ENCODE results near the gene TEAD1. TPM values are rescaled to one million over a fixed set of nuclear protein-coding genes. Genes with fewer than 3 reads are reported as not detected.

Gene TEAD1
- total RNA-seq, 4 donors from 2014 or later: 71.5 to 109 (median 88.5) TPM

GRCh38 chr11:12770966-12771597 lies 96.9 kb downstream of the TEAD1 start:
- no peaks in the 10 kb centered on the region for H3K9me3 ChIP-seq
- peaks cover 0 to 18% of the 10 kb centered on the region in 2 donors for H3K4me1 ChIP-seq
- no peak for DNase-seq
- no peaks in the 10 kb centered on the region for H3K27me3 ChIP-seq
- H3K4me3 ChIP-seq (replicated peaks in 1 of 3): no peak overlapping the region
- WGBS, 2 donors: 93 to 96% methylated on average over 8 of the region's 8 CpGs
- H3K36me3 ChIP-seq: no peaks in the 10 kb centered on the region
- no peak overlapping the region for H3K27ac ChIP-seq
- TF ChIP-seq CTCF (IDR thresholded peaks at IDR 0.05) (no peak), POLR2A (IDR thresholded peaks at IDR 0.05) (no peak)
- intact Hi-C loops (cut with DNase I): no loop called here

DNA sequence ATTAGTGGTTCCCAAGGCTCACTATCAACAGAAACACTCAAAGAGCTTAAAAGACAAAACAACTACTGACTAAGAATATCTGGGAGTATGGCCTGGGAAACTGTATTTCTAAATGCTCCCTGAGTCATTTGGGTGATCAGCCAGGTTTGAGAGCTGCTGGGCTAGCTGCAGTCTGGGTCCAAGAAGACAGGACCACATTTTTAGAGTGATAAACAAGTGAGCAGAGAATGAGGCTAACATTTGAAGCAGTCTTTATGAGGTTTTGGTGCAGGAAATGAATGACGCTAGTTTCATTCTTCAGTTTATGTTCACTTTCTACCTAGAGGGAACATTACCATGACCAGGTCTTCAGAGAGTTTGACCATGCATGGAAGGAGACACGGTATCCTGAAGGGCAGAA lies 97.7 kb downstream of the TEAD1 start:
- WGBS, 2 donors: 82 to 92% methylated on average over 2 of the region's 2 CpGs
- Histone ChIP-seq H3K36me3 (no peaks in the 10 kb centered on the region), H3K4me3 (replicated peaks in 1 of 3) (no peak overlapping the region), H3K9me3 (no peaks in the 10 kb centered on the region), H3K27me3 (no peaks in the 10 kb centered on the region), H3K27ac (no peak overlapping the region), H3K4me1 (peaks cover 0 to 14% of the 10 kb centered on the region in 2 donors)
- no peak for DNase-seq
- TF ChIP-seq CTCF (IDR thresholded peaks at IDR 0.05): no peak
- TF ChIP-seq POLR2A (IDR thresholded peaks at IDR 0.05): no peak
- intact Hi-C loops (cut with DNase I): no loop called here

GRCh38 chr11:12772324-12772723 lies 98.1 kb downstream of the TEAD1 start:
- TF ChIP-seq POLR2A (IDR thresholded peaks at IDR 0.05): no peak
- TF ChIP-seq CTCF (IDR thresholded peaks at IDR 0.05): no peak
- no peak for DNase-seq
- Histone ChIP-seq H3K4me1 (peaks cover 0 to 14% of the 10 kb centered on the region in 2 donors), H3K9me3 (no peaks in the 10 kb centered on the region), H3K36me3 (no peaks in the 10 kb centered on the region), H3K27ac (no peak overlapping the region), H3K27me3 (no peaks in the 10 kb centered on the region), H3K4me3 (replicated peaks in 1 of 3) (no peak overlapping the region)
- 80 to 91% methylated on average over 1 of the region's 1 CpG for WGBS, 2 donors
- intact Hi-C loops (cut with DNase I): no loop called here

DNA sequence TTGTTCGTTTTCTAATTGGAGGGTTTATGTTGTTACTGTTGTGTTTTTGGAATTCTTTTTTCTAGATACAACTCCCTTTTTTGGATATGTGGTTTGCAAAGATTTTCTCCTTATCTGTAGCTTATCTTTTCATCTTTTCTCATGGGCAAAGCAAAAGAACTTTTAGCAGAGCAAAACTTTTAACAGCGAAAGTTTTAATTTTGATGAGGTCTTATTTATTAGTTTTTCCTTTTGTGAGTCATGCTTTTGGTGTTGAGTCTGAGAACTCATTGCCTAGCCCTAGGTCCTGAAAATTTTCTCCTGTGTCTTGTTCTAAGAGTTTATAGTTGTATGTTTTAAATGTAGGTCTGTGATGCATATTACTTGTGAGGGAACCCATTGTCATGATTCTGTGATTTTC lies 99.4 kb downstream of the TEAD1 start:
- Histone ChIP-seq H3K4me1 (peaks cover 7 to 21% of the 10 kb centered on the region in 2 donors), H3K9me3 (no peaks in the 10 kb centered on the region), H3K36me3 (no peaks in the 10 kb centered on the region), H3K27ac (no peak overlapping the region), H3K27me3 (no peaks in the 10 kb centered on the region), H3K4me3 (replicated peaks in 1 of 3) (no peak overlapping the region)
- 90 to 94% methylated on average over 2 of the region's 2 CpGs for WGBS, 2 donors
- TF ChIP-seq CTCF (IDR thresholded peaks at IDR 0.05) (no peak), POLR2A (IDR thresholded peaks at IDR 0.05) (no peak)
- DNase-seq: no peak
- intact Hi-C loops (cut with DNase I): no loop called here

DNA sequence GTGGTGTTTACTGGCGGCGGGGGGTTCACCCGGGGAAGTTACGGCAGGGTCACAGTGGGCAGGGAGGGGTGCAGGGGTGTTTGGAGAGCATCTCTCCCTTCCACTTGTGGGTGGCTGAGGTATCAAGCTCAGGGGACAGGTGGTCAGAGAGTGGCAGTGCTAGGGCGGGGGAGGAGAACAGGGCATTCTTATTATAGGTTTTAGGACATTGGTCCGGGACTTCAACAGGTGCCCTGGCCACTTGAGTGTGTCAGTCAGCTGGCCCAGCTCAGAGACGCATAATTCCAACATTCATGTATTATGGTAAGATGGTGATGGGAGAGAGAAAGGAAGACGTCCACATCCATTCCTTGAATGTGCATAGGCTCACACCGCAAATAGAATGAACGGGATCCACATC lies 101.7 kb downstream of the TEAD1 start:
- no peak for DNase-seq
- no peak overlapping the region for H3K4me3 ChIP-seq (replicated peaks in 1 of 3)
- no peaks in the 10 kb centered on the region for H3K36me3 ChIP-seq
- no peak overlapping the region for H3K27ac ChIP-seq
- WGBS, 2 donors: 93 to 96% methylated on average over 10 of the region's 10 CpGs
- no peak for TF ChIP-seq CTCF (IDR thresholded peaks at IDR 0.05)
- TF ChIP-seq POLR2A (IDR thresholded peaks at IDR 0.05): no peak
- H3K9me3 ChIP-seq: no peaks in the 10 kb centered on the region
- intact Hi-C loops (cut with DNase I): no loop called here
- peaks cover 11 to 18% of the 10 kb centered on the region in 2 donors for H3K4me1 ChIP-seq
- no peaks in the 10 kb centered on the region for H3K27me3 ChIP-seq
